Duodenal mucosa (tissue), 2 donors: ENCODE data around the gene FOXP4.
A peak's percentile ranks its signal among the peaks of the same experiment; 100 is the strongest.

Experiments used
- H3K27ac ChIP-seq: one replicate; pipeline ENCODE4 v1.7.0; 2013; ENCODE audit warnings: low read depth, low read length
- H3K27me3 ChIP-seq, 2 donors: one replicate each; pipeline ENCODE4 v1.7.0; 2013; ENCODE audit warnings: low read length in 2 of 2, control low read depth in 1 of 2; ENCODE audit not compliant: insufficient read depth in 2 of 2, control insufficient read depth in 1 of 2
- H3K36me3 ChIP-seq, 2 donors: one replicate each; pipeline ENCODE4 v1.7.0; 2013; ENCODE audit warnings: low read length in 2 of 2, control low read depth in 1 of 2; ENCODE audit not compliant: insufficient read depth in 2 of 2, control insufficient read depth in 1 of 2
- H3K4me1 ChIP-seq, 2 donors: one replicate each; pipeline ENCODE4 v1.7.0; 2013; ENCODE audit warnings: low read length in 2 of 2, control low read depth in 1 of 2; ENCODE audit not compliant: insufficient read depth in 2 of 2, control insufficient read depth in 1 of 2
- H3K4me3 ChIP-seq, 2 donors: one replicate each; pipeline ENCODE4 v1.7.0; 2013; ENCODE audit warnings: low read length in 2 of 2, low read depth in 1 of 2
- H3K9ac ChIP-seq, 2 donors: one replicate each; pipeline ENCODE4 v1.7.0; 2013; ENCODE audit warnings: low read length in 2 of 2, low read depth in 1 of 2
- H3K9me3 ChIP-seq, 2 donors: one replicate each; pipeline ENCODE4 v1.7.0; 2013; ENCODE audit warnings: low read length in 2 of 2, control low read depth in 1 of 2; ENCODE audit not compliant: control insufficient read depth in 1 of 2

FOXP4 gene

GRCh38 chr6:41519745-41520699, 26.2 kb upstream of the FOXP4 start:
- Histone ChIP-seq H3K36me3 (no peaks in the 10 kb centered on the region), H3K27me3 (no peaks in the 10 kb centered on the region), H3K4me1 (peaks cover 24 to 36% of the 10 kb centered on the region in 2 donors), H3K27ac (peak overlapping the region; percentile 67), H3K9me3 (no peaks in the 10 kb centered on the region), H3K4me3 (no peak overlapping the region), H3K9ac (peak overlapping the region; percentile 21 to 49)

GRCh38 chr6:41522780-41523548, 23.2 kb upstream of the FOXP4 start:
- H3K9ac ChIP-seq, result no peak overlapping the region
- H3K36me3 ChIP-seq, result no peaks in the 10 kb centered on the region
- H3K27me3 ChIP-seq, result peaks cover 0 to 5% of the 10 kb centered on the region in 2 donors
- peaks cover 22 to 39% of the 10 kb centered on the region in 2 donors for H3K4me1 ChIP-seq
- no peak overlapping the region for H3K27ac ChIP-seq
- H3K9me3 ChIP-seq, result no peaks in the 10 kb centered on the region
- H3K4me3 ChIP-seq, result no peak overlapping the region

GRCh38 chr6:41523915-41524633, 22.1 kb upstream of the FOXP4 start:
- no peak overlapping the region for H3K4me3 ChIP-seq
- H3K27ac ChIP-seq, result no peak overlapping the region
- H3K36me3 ChIP-seq, result no peaks in the 10 kb centered on the region
- no peaks in the 10 kb centered on the region for H3K9me3 ChIP-seq
- peaks cover 0 to 6% of the 10 kb centered on the region in 2 donors for H3K27me3 ChIP-seq
- peaks cover 11 to 34% of the 10 kb centered on the region in 2 donors for H3K4me1 ChIP-seq
- H3K9ac ChIP-seq, result no peak overlapping the region

- peaks cover 0 to 9% of the 10 kb centered on the region in 2 donors for H3K27me3 ChIP-seq
- no peak overlapping the region for H3K4me3 ChIP-seq
- H3K4me1 ChIP-seq, result peaks cover 6 to 31% of the 10 kb centered on the region in 2 donors
- no peak overlapping the region for H3K27ac ChIP-seq
- H3K36me3 ChIP-seq, result no peaks in the 10 kb centered on the region
- no peaks in the 10 kb centered on the region for H3K9me3 ChIP-seq
- no peak overlapping the region for H3K9ac ChIP-seq
Measured at GRCh38 chr6:41524634-41525011, 21.6 kb upstream of the FOXP4 start.

- H3K36me3 ChIP-seq, result no peaks in the 10 kb centered on the region
- H3K9me3 ChIP-seq, result no peaks in the 10 kb centered on the region
- no peak overlapping the region for H3K4me3 ChIP-seq
- H3K4me1 ChIP-seq, result peaks cover 12 to 18% of the 10 kb centered on the region in 2 donors
- peaks cover 0 to 9% of the 10 kb centered on the region in 2 donors for H3K27me3 ChIP-seq
- no peak overlapping the region for H3K27ac ChIP-seq
- H3K9ac ChIP-seq, result peak overlapping the region in 1 of 2 donors; percentile 14
Measured at GRCh38 chr6:41527721-41528408, 18.3 kb upstream of the FOXP4 start.

GRCh38 chr6:41528409-41528963, 17.7 kb upstream of the FOXP4 start:
- H3K27ac ChIP-seq, result no peak overlapping the region

GRCh38 chr6:41529049-41529448, 17.1 kb upstream of the FOXP4 start:
- no peak overlapping the region for H3K27ac ChIP-seq
- H3K4me3 ChIP-seq, result no peak overlapping the region
- H3K9ac ChIP-seq, result no peak overlapping the region
- H3K9me3 ChIP-seq, result no peaks in the 10 kb centered on the region
- H3K36me3 ChIP-seq, result no peaks in the 10 kb centered on the region
- H3K27me3 ChIP-seq, result peaks cover 0 to 9% of the 10 kb centered on the region in 2 donors
- peaks cover 12 to 13% of the 10 kb centered on the region in 2 donors for H3K4me1 ChIP-seq

More at GRCh38 chr6:41528409-41528963, 17.7 kb upstream of the FOXP4 start:
- no peaks in the 10 kb centered on the region for H3K9me3 ChIP-seq
- H3K9ac ChIP-seq, result peak overlapping the region in 1 of 2 donors; percentile 14
- H3K4me3 ChIP-seq, result no peak overlapping the region
- H3K36me3 ChIP-seq, result no peaks in the 10 kb centered on the region
- peaks cover 12 to 17% of the 10 kb centered on the region in 2 donors for H3K4me1 ChIP-seq
- H3K27me3 ChIP-seq, result peaks cover 0 to 9% of the 10 kb centered on the region in 2 donors

- peaks cover 0 to 9% of the 10 kb centered on the region in 2 donors for H3K27me3 ChIP-seq
- H3K4me3 ChIP-seq, result no peak overlapping the region
- no peak overlapping the region for H3K9ac ChIP-seq
- no peaks in the 10 kb centered on the region for H3K36me3 ChIP-seq
- no peaks in the 10 kb centered on the region for H3K9me3 ChIP-seq
- no peak overlapping the region for H3K27ac ChIP-seq
- peaks cover 12 to 13% of the 10 kb centered on the region in 2 donors for H3K4me1 ChIP-seq
Measured at GRCh38 chr6:41529970-41530369, 16.2 kb upstream of the FOXP4 start.

GRCh38 chr6:41530476-41530875, 15.7 kb upstream of the FOXP4 start:
- Histone ChIP-seq H3K9ac (no peak overlapping the region), H3K9me3 (no peaks in the 10 kb centered on the region)

More at GRCh38 chr6:41530476-41530875, 15.7 kb upstream of the FOXP4 start:
- Histone ChIP-seq H3K4me1 (peaks cover 12 to 13% of the 10 kb centered on the region in 2 donors), H3K36me3 (no peaks in the 10 kb centered on the region), H3K4me3 (no peak overlapping the region), H3K27me3 (peaks cover 0 to 9% of the 10 kb centered on the region in 2 donors), H3K27ac (no peak overlapping the region)
